ENCODE data around the gene SLCO2A1.
A peak's percentile ranks its signal among the peaks of the same experiment; 100 is the strongest.

The SLCO2A1 gene

GRCh38 chr3:133994166-133994890, 35.4 kb downstream of the SLCO2A1 start:
- no peak for DNase-seq (ENCODE audit: low read depth)
- TF ChIP-seq, protein P1, sequence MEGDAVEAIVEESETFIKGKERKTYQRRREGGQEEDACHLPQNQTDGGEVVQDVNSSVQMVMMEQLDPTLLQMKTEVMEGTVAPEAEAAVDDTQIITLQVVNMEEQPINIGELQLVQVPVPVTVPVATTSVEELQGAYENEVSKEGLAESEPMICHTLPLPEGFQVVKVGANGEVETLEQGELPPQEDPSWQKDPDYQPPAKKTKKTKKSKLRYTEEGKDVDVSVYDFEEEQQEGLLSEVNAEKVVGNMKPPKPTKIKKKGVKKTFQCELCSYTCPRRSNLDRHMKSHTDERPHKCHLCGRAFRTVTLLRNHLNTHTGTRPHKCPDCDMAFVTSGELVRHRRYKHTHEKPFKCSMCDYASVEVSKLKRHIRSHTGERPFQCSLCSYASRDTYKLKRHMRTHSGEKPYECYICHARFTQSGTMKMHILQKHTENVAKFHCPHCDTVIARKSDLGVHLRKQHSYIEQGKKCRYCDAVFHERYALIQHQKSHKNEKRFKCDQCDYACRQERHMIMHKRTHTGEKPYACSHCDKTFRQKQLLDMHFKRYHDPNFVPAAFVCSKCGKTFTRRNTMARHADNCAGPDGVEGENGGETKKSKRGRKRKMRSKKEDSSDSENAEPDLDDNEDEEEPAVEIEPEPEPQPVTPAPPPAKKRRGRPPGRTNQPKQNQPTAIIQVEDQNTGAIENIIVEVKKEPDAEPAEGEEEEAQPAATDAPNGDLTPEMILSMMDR (conservative IDR thresholded peaks at IDR 0.05; ENCODE audit: low read depth, low read length): no peak
- no peak overlapping the region for H3K4me3 ChIP-seq (ENCODE audit: low read depth, low read length)

DNA sequence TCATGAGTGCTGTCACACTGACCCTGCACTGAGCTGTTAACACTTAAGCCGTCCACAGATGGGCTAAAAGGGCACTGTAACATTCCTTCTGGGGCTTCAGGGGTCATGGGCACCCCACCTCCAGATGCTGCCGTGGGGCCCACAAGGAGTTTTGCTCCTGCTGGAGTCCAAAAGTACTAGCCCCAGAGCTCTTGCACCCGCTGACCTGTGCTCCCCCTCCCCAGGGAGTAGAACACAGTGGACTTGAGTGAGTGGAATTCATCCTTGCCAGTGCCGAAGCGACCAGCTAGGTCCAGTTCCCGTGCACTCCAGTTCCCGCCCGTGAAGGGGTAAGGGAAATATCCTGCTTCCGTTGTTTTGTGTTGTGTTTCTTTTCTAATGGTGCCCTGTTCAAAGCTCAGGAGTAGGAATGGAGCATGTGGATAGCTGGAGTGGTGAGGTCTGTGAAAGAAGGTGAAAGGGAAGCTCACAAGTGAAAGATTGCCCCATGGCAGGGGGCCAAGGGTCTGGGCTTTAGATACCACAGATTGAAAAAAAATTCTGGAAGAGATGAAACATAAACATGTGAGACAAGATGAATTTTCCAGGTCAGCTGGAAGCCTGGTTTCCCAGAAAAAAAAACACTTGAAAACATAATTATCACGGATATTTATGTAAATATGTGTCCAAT, 36.6 kb downstream of the SLCO2A1 start:
- TF ChIP-seq, protein P1 (conservative IDR thresholded peaks at IDR 0.05; ENCODE audit: low read depth, low read length): no peak
- DNase-seq (ENCODE audit: low read depth): no peak
- no peak overlapping the region for H3K4me3 ChIP-seq (ENCODE audit: low read depth, low read length)

- TF ChIP-seq, protein P1 (conservative IDR thresholded peaks at IDR 0.05; ENCODE audit: low read depth, low read length): peak; percentile 10
- no peak for DNase-seq (ENCODE audit: low read depth)
- no peak overlapping the region for H3K4me3 ChIP-seq (ENCODE audit: low read depth, low read length)
Measured at GRCh38 chr3:133992381-133992780, 37.3 kb downstream of the SLCO2A1 start.

DNA sequence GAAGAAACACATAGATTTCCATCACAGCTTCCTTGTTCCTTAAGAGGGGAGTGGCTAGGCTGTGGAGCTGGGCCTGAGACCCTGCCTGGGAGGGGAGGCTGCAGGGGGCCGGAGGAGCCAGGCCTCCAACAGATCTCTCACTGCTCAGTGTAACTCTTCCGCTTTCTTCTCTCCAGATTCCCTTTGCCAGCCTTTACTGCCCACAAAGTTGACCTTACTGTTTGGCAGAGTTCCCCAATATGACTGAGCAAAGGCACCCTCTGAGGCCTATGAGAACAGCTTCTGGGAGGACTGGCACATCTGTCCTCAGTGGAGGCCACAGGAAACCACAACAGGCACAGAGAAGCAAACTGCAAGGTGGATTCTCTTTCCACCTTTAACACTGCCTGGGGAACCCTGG, 38.1 kb downstream of the SLCO2A1 start:
- TF ChIP-seq, protein P1 (conservative IDR thresholded peaks at IDR 0.05; ENCODE audit: low read depth, low read length): no peak
- H3K4me3 ChIP-seq (ENCODE audit: low read depth, low read length): no peak overlapping the region
- DNase-seq (ENCODE audit: low read depth): no peak

DNA sequence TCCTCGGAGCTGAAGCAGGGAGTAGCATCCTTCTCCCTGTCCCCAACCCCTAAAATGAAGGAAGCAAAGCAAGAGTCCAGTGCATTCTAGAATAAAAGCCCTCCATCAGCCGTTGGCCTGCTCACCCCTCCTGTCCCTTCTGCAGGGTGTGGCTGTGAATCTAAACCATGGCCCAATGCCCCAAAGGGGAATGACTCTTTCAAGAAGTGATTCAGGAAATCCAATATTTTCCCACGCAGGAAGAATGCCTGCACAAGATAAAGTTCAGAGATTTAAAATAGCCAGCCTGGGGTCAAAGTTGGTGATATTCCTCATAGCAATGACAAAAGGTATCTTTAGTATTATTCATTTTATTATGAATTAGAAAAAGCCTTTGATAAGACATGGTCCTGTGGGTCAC, 38.5 kb downstream of the SLCO2A1 start:
- DNase-seq (ENCODE audit: low read depth): no peak
- TF ChIP-seq, protein P1 (conservative IDR thresholded peaks at IDR 0.05; ENCODE audit: low read depth, low read length): no peak

GRCh38 chr3:133989936-133990702, 39.6 kb downstream of the SLCO2A1 start:
- no peak for DNase-seq (ENCODE audit: low read depth)
- no peak overlapping the region for H3K4me3 ChIP-seq (ENCODE audit: low read depth, low read length)
- TF ChIP-seq, protein P1 (conservative IDR thresholded peaks at IDR 0.05; ENCODE audit: low read depth, low read length): no peak

More for the DNA sequence above, 38.5 kb downstream of the SLCO2A1 start:
- H3K4me3 ChIP-seq (ENCODE audit: low read depth, low read length): no peak overlapping the region

Measured in choroid plexus epithelial cell (primary cell).